Upper lobe of left lung (tissue), 6 donors: ENCODE measurements around the gene CD300A. TPM values are rescaled to one million over a fixed set of nuclear protein-coding genes. Genes with fewer than 3 reads are reported as not detected.

Source experiments
- ATAC-seq, 2 donors: fragments of 200-7000 bp; cut with Tn5 transposase; one replicate each; pipeline ENCODE4 v1.9.1; 2022; ENCODE audit warnings: mild to moderate bottlenecking in 2 of 2, moderate library complexity in 2 of 2; ENCODE audit not compliant: low FRiP score in 2 of 2
- DNase-seq, 2 donors: peaks; one replicate each; pipeline ENCODE4 v3.0.0-alpha.2; 2019 to 2020
- H3K27ac ChIP-seq, 4 donors: fragments of 200-600 bp; sonication (generic); one replicate each; pipeline ENCODE4 v1.5.1; 2016 to 2019
- H3K27me3 ChIP-seq, 4 donors: fragments of 200-600 bp; sonication (generic); one replicate each; pipeline ENCODE4 v1.5.1; 2017 to 2019
- H3K36me3 ChIP-seq, 4 donors: fragments of 200-600 bp; sonication (generic); one replicate each; pipeline ENCODE4 v1.5.1; 2016 to 2019
- H3K4me1 ChIP-seq, 4 donors: fragments of 200-600 bp; sonication (generic); one replicate each; pipeline ENCODE4 v1.5.1; 2018 to 2019
- H3K4me3 ChIP-seq, 4 donors: fragments of 200-600 bp; sonication (generic); one replicate each; pipeline ENCODE4 v1.5.1; 2017 to 2019; ENCODE audit warnings: mild to moderate bottlenecking in 2 of 4, moderate library complexity in 1 of 4
- H3K9me3 ChIP-seq, 4 donors: fragments of 200-600 bp; sonication (generic); one replicate each; pipeline ENCODE4 v1.5.1; 2018 to 2019
- EP300 ChIP-seq, 4 donors: sonication (generic); formaldehyde crosslinking; IDR thresholded peaks; one replicate each; pipeline ENCODE4 v1.5.1; 2017; ENCODE audit warnings: antibody characterized with exemption in 4 of 4, control low read depth in 2 of 4
- POLR2A ChIP-seq, 4 donors: fragments of 450-650 bp; IDR thresholded peaks; one replicate each; pipeline ENCODE4 v1.5.1; 2016 to 2017; ENCODE audit warnings: antibody characterized with exemption in 4 of 4, mild to moderate bottlenecking in 2 of 4
- POLR2AphosphoS5 ChIP-seq, 2 donors: sonication (generic); formaldehyde crosslinking; IDR thresholded peaks; one replicate each; pipeline ENCODE4 v1.5.1; 2017; ENCODE audit warnings: antibody characterized with exemption in 2 of 2
- WGBS, 2 donors: methylation state at CpG; one replicate each; pipeline ENCODE4 v1.1.5; 2017 to 2018; 5-methylcytosine and 5-hydroxymethylcytosine counted together
- total RNA-seq, 6 donors: library from RNA; depleted of rRNA in 4 of 6; stranded (reverse); fragments of >200 nt in 4 of 6; gene quantifications; one replicate each; pipeline versions ENCODE4 v1.1.0 to v1.2.1, GENCODE V29; 2016 to 2021
- TF ChIP-seq, protein P1 (sequence below), 6 experiments: fragments of 450-650 bp in 4 of 6; fragments of 200-600 bp in 2 of 6; sonication (generic) in 2 of 6; IDR thresholded peaks; one replicate each; pipeline ENCODE4 v1.5.1; 2016 to 2019; ENCODE audit warnings: antibody characterized with exemption in 6 of 6
- donor health status: DM: no; HTN: no; CAD: no; lungs with moderate emphysema.
- donor health status: DM: no; HTN: yes; CAD: no; lungs with severe emphysema.

CD300A gene
- total RNA-seq, 6 donors from 2014 or later = 10.7 to 26.5 (median 18.0) TPM

DNA sequence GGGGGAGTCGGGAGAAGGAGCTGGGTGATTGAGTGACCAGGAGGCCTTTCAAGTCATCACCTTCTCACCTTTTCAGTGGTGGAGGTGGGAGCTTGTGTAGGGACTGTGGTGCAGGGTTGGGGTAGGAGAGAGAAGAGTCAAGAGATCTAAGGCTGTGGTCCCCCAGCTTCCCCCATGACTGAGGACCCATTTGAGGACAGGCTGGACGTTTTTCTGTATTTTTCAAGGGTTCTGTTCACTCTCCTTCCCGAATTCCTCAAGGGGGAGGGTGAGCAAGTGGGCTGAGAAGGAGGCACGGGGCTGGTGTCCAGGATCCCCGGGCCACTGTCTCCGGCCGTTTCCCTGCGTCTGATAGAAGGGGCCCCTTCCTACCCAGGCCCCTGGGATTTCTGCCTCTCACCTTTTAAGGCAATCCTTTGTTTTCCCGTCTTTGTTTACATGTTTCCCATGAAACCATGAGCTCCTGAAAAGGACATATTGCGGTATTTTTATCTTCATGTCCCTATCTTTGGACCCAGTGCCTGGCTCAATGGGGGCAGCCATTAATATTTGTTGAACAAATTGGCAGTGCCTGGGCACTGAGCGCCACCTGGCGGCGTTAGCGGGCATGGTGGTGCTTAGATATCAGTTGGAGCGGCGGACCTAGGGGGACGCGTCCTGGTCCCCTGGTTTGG is 9.2 kb upstream of the CD300A start:
- WGBS, 2 donors = 21 to 24% methylated on average over 16 to 18 of the region's 18 CpGs
- H3K4me1 ChIP-seq = peaks cover 26 to 37% (median 34%) of the 10 kb centered on the region in 4 donors
- H3K36me3 ChIP-seq = no peaks in the 10 kb centered on the region
- TF ChIP-seq POLR2AphosphoS5 (IDR thresholded peaks at IDR 0.05) = no peak
- TF ChIP-seq, protein P1, sequence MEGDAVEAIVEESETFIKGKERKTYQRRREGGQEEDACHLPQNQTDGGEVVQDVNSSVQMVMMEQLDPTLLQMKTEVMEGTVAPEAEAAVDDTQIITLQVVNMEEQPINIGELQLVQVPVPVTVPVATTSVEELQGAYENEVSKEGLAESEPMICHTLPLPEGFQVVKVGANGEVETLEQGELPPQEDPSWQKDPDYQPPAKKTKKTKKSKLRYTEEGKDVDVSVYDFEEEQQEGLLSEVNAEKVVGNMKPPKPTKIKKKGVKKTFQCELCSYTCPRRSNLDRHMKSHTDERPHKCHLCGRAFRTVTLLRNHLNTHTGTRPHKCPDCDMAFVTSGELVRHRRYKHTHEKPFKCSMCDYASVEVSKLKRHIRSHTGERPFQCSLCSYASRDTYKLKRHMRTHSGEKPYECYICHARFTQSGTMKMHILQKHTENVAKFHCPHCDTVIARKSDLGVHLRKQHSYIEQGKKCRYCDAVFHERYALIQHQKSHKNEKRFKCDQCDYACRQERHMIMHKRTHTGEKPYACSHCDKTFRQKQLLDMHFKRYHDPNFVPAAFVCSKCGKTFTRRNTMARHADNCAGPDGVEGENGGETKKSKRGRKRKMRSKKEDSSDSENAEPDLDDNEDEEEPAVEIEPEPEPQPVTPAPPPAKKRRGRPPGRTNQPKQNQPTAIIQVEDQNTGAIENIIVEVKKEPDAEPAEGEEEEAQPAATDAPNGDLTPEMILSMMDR (IDR thresholded peaks at IDR 0.05) = peak; percentile 90 to 96 (median 92)
- no peak for TF ChIP-seq EP300 (IDR thresholded peaks at IDR 0.05)
- no peak overlapping the region for H3K4me3 ChIP-seq
- H3K9me3 ChIP-seq = no peaks in the 10 kb centered on the region
- DNase-seq (peak; percentile 83 to 96), ATAC-seq (peak in 1 of 2 donors; percentile 62)
- no peak overlapping the region for H3K27ac ChIP-seq
- H3K27me3 ChIP-seq = no peaks in the 10 kb centered on the region

DNA sequence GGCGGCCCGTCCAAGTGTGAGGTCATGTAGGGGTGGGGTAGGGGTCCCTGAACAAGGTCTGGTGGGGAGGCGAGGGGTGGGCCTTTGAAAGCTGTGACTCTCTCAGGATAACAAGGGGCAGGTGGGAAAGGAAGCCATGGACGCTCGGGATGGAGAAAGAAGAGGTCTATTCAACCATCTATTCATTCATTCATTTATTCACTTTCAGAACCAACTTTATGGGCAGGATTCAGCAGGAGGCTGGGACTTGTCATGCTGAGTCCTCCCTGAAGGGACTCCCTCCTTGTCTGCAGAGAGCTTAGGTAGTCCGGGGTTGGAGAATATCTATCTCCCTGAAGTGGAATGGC is 8.6 kb upstream of the CD300A start:
- no peak overlapping the region for H3K27ac ChIP-seq
- no peaks in the 10 kb centered on the region for H3K9me3 ChIP-seq
- H3K36me3 ChIP-seq = no peaks in the 10 kb centered on the region
- 34 to 43% methylated on average over 6 of the region's 6 CpGs for whole genome bisulfite sequencing, 2 donors
- TF ChIP-seq EP300 (IDR thresholded peaks at IDR 0.05) = no peak
- no peak for TF ChIP-seq POLR2A (IDR thresholded peaks at IDR 0.05)
- TF ChIP-seq, protein P1 (IDR thresholded peaks at IDR 0.05) = peak in 1 of 6 experiments; percentile 23
- no peak for TF ChIP-seq POLR2AphosphoS5 (IDR thresholded peaks at IDR 0.05)
- H3K4me1 ChIP-seq = peaks cover 27 to 36% (median 32%) of the 10 kb centered on the region in 4 donors
- DNase-seq (no peak), ATAC-seq (no peak)
- no peaks in the 10 kb centered on the region for H3K27me3 ChIP-seq
- H3K4me3 ChIP-seq = no peak overlapping the region

DNA sequence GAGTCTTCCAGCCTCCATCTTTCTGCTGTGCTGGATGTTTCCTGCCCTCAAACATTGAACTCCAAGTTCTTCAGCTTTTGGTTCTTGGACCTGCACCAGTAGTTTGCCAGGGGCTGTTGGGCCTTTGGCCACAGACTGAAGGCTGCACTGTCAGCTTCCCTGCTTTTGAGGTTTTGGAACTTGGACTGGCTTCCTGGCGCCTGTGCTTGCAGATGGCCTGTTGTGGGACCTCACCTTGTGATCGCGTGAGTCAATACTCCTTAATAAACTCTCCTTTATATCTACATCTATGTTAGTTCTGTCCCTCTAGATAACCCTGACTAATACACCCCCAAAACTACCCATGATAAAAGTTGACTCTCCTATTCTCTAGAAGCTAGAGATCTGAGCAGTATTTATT is 7.6 kb upstream of the CD300A start:
- H3K36me3 ChIP-seq = no peaks in the 10 kb centered on the region
- ATAC-seq = no peak
- H3K9me3 ChIP-seq = no peaks in the 10 kb centered on the region
- no peak for DNase-seq
- 68 to 70% methylated on average over 3 of the region's 3 CpGs for WGBS, 2 donors
- H3K4me3 ChIP-seq = no peak overlapping the region
- TF ChIP-seq EP300 (IDR thresholded peaks at IDR 0.05) = no peak
- no peak for TF ChIP-seq POLR2AphosphoS5 (IDR thresholded peaks at IDR 0.05)
- no peak for TF ChIP-seq POLR2A (IDR thresholded peaks at IDR 0.05)
- TF ChIP-seq, protein P1 (IDR thresholded peaks at IDR 0.05) = no peak
- H3K27me3 ChIP-seq = no peaks in the 10 kb centered on the region
- no peak overlapping the region for H3K27ac ChIP-seq
- peaks cover 16 to 28% (median 24%) of the 10 kb centered on the region in 4 donors for H3K4me1 ChIP-seq

DNA sequence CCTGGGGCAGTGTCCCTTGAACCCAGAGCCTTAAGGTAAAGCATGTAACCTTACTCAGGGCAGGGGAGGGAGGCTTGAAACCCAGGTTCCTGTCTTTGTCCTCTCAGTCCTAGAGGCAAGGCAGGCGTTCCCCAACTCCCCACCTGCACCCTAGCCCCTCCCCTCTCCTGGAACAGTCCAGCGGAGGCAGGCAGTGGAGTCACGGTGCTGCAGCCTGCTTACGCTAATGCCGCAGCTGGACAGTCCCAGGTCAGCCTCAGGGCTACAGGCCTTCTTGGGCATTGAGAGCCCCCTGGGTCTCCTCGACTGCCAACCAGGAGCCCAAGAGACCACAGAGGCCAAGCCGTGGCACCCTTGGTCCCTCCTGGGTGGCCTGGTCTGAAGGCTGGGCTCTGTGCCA is 6.8 kb upstream of the CD300A start:
- Histone ChIP-seq H3K9me3 (no peaks in the 10 kb centered on the region), H3K4me1 (peaks cover 11 to 26% (median 19%) of the 10 kb centered on the region in 4 donors), H3K27me3 (no peaks in the 10 kb centered on the region), H3K27ac (no peak overlapping the region), H3K4me3 (no peak overlapping the region), H3K36me3 (no peaks in the 10 kb centered on the region)
- DNase-seq = no peak
- ATAC-seq = no peak
- no peak for TF ChIP-seq POLR2A (IDR thresholded peaks at IDR 0.05)
- TF ChIP-seq POLR2AphosphoS5 (IDR thresholded peaks at IDR 0.05) = no peak
- TF ChIP-seq, protein P1 (IDR thresholded peaks at IDR 0.05) = no peak
- no peak for TF ChIP-seq EP300 (IDR thresholded peaks at IDR 0.05)
- 55 to 79% methylated on average over 2 to 7 of the region's 7 CpGs for WGBS, 2 donors

DNA sequence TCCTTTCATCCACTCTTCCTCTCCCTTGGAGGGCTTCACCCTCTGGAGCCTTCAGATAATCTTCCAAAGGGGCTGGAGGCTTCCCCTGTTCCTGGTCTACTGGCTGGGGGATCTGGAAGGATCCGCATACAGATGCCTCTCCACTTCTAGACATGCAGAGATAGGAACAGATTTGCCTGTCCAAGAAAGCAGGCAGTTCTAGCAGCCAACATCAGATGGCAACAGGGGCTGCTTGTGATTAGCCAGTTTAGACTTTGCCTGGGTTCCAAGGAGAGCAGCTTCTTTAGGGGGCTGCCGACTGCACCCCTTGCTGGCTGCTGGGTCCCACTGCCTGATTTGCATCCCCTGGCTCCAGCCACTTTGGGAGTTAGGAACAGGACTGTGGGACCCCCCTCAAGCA is 6.2 kb upstream of the CD300A start:
- TF ChIP-seq POLR2A (IDR thresholded peaks at IDR 0.05) (no peak), EP300 (IDR thresholded peaks at IDR 0.05) (no peak), POLR2AphosphoS5 (IDR thresholded peaks at IDR 0.05) (no peak)
- TF ChIP-seq, protein P1 (IDR thresholded peaks at IDR 0.05) = no peak
- peaks cover 8 to 21% (median 13%) of the 10 kb centered on the region in 4 donors for H3K4me1 ChIP-seq
- no peaks in the 10 kb centered on the region for H3K36me3 ChIP-seq
- no peak overlapping the region for H3K27ac ChIP-seq
- DNase-seq = no peak
- H3K9me3 ChIP-seq = no peaks in the 10 kb centered on the region
- no peaks in the 10 kb centered on the region for H3K27me3 ChIP-seq
- ATAC-seq = no peak
- WGBS, 2 donors = 89 to 90% methylated on average over 1 to 2 of the region's 2 CpGs
- no peak overlapping the region for H3K4me3 ChIP-seq
